ENCODE data around the gene NXPH3. TPM values are rescaled to one million over a fixed set of nuclear protein-coding genes. Genes with fewer than 3 reads are reported as not detected.
"Not testable (repeated sequence)": the region's sequence is repeated elsewhere in the genome, so short reads cannot be mapped to it uniquely, and the experiment has no call there.

NXPH3 gene
- total and polyA plus RNA-seq, 10 of the 15 experiments (the other 5 are each of a cell fraction or from before 2014, with no cell fraction given), result 0.08 to 0.35 (median 0.12) TPM; not detected in 2

- CTCF ChIA-PET, result interaction anchor here (1.3 to 1.8 kb wide), 2 partner anchors 115 to 117 kb away, joined by 3 to 5 read pairs; no protein-coding TSS in a partner anchor
- H2AFZ ChIP-seq (ENCODE audit: control insufficient read depth, low read depth, low read length); H3K27me3 ChIP-seq (replicated peaks in 1 of 2; ENCODE audit: control insufficient read depth in 2 of 2, insufficient read depth in 2 of 2, low read length in 1 of 2); H3K9ac ChIP-seq (ENCODE audit: control insufficient read depth, insufficient read depth, low read length); H3K4me3 ChIP-seq; BruUV-seq (replicated peaks); RAD21 ChIA-PET (ENCODE audit: unreplicated experiment); FAIRE-seq; ATAC-seq; H3K9me3 ChIP-seq (replicated peaks; ENCODE audit: control insufficient read depth, insufficient read depth, low read length); intact Hi-C loops (cut with micrococcal nuclease; ENCODE audit: unreplicated experiment); H3K79me2 ChIP-seq (ENCODE audit: control insufficient read depth, insufficient read depth, low read length); H3K27ac ChIP-seq (ENCODE audit: control insufficient read depth, insufficient read depth); H3K36me3 ChIP-seq (ENCODE audit: control insufficient read depth in 2 of 2, insufficient read depth in 2 of 2, low read length in 1 of 2); H4K20me1 ChIP-seq (ENCODE audit: control insufficient read depth, insufficient read depth); H3K4me1 ChIP-seq (ENCODE audit: control insufficient read depth, insufficient read depth, low read length); DNase-seq (ENCODE audit: low read depth, low spot score); POLR2A ChIA-PET; H3K4me2 ChIP-seq (ENCODE audit: control insufficient read depth, insufficient read depth); SMC1A ChIA-PET (ENCODE audit: uncharacterized antibody, unreplicated experiment): not testable (repeated sequence)
- 57% methylated on average over 7 of the region's 9 CpGs for WGBS (ENCODE audit: insufficient coverage, insufficient replicate concordance, low lambda C conversion rate, missing lambda C conversion rate)
- in situ Hi-C loops (cut with MboI), result loop anchor here (5.0 to 10.0 kb wide), 4 partner anchors 53 to 233 kb away; partner anchors contain the start of gene NGFR
Measured at GRCh38 chr17:49550764-49551163, 24.9 kb upstream of the NXPH3 start.

DNA sequence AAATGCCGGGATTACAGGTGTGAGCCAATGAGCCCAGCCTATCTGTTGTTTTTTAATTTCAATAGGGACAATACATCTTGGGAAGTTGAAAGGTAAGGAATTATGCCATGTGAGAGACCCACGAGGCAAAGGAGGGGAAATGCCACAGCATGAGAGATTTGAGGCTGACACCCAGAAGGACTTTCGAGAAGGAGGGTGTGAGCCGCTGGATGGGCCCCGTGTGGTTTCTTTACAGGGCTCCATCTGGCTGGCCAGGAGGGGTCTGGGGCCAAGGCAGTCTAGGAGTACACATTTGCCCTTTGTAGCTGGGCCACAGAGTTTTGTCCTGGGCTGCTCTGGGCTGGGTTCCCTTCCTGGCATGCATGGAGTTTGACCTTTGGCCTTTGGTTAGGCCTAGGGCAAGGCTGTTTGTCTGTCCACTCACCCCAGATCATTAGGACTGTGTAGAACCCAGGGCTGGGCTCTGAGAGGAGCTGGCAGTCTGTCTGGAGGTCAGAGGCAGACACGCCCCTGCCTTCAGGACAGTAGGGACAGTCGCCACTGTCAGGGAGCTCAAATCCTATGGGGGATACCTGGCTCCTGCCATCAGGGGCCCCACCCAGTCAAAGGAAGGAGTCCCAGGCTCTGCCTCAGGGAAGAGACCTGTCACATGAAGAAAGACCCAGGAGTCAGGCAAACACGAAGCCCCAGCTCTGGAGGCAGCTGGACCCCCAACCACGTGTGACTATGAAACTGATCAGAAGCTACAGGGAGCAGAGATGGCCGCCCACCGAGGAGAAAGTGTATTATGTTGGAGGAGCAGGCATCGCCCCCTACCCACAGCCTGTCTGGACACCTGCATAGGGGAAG is 24.2 kb upstream of the NXPH3 start:
- no peak for DNase-seq (ENCODE audit: low read depth, low spot score)
- Histone ChIP-seq H3K4me1 (ENCODE audit: control insufficient read depth, insufficient read depth, low read length) (peaks cover 4% of the 10 kb centered on the region; the same call in 1 of the 2 replicates), H3K36me3 (ENCODE audit: control insufficient read depth in 2 of 2, insufficient read depth in 2 of 2, low read length in 1 of 2) (no peaks in the 10 kb centered on the region), H3K27me3 (replicated peaks in 1 of 2; ENCODE audit: control insufficient read depth in 2 of 2, insufficient read depth in 2 of 2, low read length in 1 of 2) (no peaks in the 10 kb centered on the region), H4K20me1 (ENCODE audit: control insufficient read depth, insufficient read depth) (no peaks in the 10 kb centered on the region), H3K4me3 (no peak overlapping the region), H3K9me3 (replicated peaks; ENCODE audit: control insufficient read depth, insufficient read depth, low read length) (no peaks in the 10 kb centered on the region), H3K27ac (ENCODE audit: control insufficient read depth, insufficient read depth) (no peak overlapping the region), H3K79me2 (ENCODE audit: control insufficient read depth, insufficient read depth, low read length) (no peaks in the 10 kb centered on the region), H3K9ac (ENCODE audit: control insufficient read depth, insufficient read depth, low read length) (no peak overlapping the region), H2AFZ (ENCODE audit: control insufficient read depth, low read depth, low read length) (no peak overlapping the region), H3K4me2 (ENCODE audit: control insufficient read depth, insufficient read depth) (no peak overlapping the region)
- WGBS (ENCODE audit: insufficient coverage, insufficient replicate concordance, low lambda C conversion rate, missing lambda C conversion rate), result 57% methylated on average over 12 of the region's 12 CpGs
- POLR2A ChIA-PET, result no interaction called here
- no peak for ATAC-seq
- intact Hi-C loops (cut with micrococcal nuclease; ENCODE audit: unreplicated experiment), result no loop called here
- SMC1A ChIA-PET (ENCODE audit: uncharacterized antibody, unreplicated experiment), result interaction anchor here (0.6 kb wide), 1 partner anchor 118 kb away, joined by 3 read pairs; no protein-coding TSS in a partner anchor
- in situ Hi-C loops (cut with MboI), result loop anchor here (5.0 to 10.0 kb wide), 4 partner anchors 54 to 234 kb away; partner anchors contain the start of gene NGFR
- RAD21 ChIA-PET (ENCODE audit: unreplicated experiment), result no interaction called here
- no TSS peak for BruUV-seq (replicated peaks)
- no peak for FAIRE-seq
- CTCF ChIA-PET, result interaction anchor here (1.0 to 1.8 kb wide), 4 partner anchors 115 to 144 kb away, joined by 3 to 5 read pairs (median 3); no protein-coding TSS in a partner anchor
- TF ChIP-seq NR2C1 (IDR thresholded peaks at IDR 0.05) (no peak), NFIC (IDR thresholded peaks at IDR 0.05; ENCODE audit: low read depth, low read length) (no peak), SMARCA5 (IDR thresholded peaks at IDR 0.05) (no peak), NFXL1 (IDR thresholded peaks at IDR 0.05; ENCODE audit: borderline replicate concordance) (no peak), SP1 (IDR thresholded peaks at IDR 0.05; ENCODE audit: low read depth, low read length) (no peak), SIX5 (IDR thresholded peaks at IDR 0.05; ENCODE audit: low read depth, low read length, severe bottlenecking) (no peak), SUPT20H (IDR thresholded peaks at IDR 0.05; ENCODE audit: borderline replicate concordance, control insufficient read depth, low read depth, low read length) (no peak)
- TF ChIP-seq, protein P1, sequence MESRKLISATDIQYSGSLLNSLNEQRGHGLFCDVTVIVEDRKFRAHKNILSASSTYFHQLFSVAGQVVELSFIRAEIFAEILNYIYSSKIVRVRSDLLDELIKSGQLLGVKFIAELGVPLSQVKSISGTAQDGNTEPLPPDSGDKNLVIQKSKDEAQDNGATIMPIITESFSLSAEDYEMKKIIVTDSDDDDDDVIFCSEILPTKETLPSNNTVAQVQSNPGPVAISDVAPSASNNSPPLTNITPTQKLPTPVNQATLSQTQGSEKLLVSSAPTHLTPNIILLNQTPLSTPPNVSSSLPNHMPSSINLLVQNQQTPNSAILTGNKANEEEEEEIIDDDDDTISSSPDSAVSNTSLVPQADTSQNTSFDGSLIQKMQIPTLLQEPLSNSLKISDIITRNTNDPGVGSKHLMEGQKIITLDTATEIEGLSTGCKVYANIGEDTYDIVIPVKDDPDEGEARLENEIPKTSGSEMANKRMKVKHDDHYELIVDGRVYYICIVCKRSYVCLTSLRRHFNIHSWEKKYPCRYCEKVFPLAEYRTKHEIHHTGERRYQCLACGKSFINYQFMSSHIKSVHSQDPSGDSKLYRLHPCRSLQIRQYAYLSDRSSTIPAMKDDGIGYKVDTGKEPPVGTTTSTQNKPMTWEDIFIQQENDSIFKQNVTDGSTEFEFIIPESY (IDR thresholded peaks at IDR 0.05), result no peak
- TF ChIP-seq, protein P2, sequence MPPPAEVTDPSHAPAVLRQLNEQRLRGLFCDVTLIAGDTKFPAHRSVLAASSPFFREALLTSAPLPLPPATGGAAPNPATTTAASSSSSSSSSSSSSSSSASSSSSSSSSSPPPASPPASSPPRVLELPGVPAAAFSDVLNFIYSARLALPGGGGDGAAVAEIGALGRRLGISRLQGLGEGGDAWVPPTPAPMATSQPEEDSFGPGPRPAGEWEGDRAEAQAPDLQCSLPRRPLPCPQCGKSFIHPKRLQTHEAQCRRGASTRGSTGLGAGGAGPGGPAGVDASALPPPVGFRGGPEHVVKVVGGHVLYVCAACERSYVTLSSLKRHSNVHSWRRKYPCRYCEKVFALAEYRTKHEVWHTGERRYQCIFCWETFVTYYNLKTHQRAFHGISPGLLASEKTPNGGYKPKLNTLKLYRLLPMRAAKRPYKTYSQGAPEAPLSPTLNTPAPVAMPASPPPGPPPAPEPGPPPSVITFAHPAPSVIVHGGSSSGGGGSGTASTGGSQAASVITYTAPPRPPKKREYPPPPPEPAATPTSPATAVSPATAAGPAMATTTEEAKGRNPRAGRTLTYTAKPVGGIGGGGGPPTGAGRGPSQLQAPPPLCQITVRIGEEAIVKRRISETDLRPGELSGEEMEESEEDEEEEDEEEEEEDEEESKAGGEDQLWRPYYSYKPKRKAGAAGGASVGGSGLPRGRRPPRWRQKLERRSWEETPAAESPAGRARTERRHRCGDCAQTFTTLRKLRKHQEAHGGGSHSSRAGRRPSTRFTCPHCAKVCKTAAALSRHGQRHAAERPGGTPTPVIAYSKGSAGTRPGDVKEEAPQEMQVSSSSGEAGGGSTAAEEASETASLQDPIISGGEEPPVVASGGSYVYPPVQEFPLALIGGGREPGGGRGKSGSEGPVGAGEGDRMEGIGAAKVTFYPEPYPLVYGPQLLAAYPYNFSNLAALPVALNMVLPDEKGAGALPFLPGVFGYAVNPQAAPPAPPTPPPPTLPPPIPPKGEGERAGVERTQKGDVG (CRISPR knock-in tag; IDR thresholded peaks at IDR 0.05), result no peak

Measured in GM12878 (cell line).